SHP77 (cell line): ENCODE measurements around the gene ARFGEF3.
"Not testable (repeated sequence)": the region's sequence is repeated elsewhere in the genome, so short reads cannot be mapped to it uniquely, and the experiment has no call there.

Source experiments
- DNase-seq, 2 experiments: peaks; one replicate each; lab custom pipeline; 2025; lab: John Stamatoyannopoulos, UW

The ARFGEF3 gene

DNA sequence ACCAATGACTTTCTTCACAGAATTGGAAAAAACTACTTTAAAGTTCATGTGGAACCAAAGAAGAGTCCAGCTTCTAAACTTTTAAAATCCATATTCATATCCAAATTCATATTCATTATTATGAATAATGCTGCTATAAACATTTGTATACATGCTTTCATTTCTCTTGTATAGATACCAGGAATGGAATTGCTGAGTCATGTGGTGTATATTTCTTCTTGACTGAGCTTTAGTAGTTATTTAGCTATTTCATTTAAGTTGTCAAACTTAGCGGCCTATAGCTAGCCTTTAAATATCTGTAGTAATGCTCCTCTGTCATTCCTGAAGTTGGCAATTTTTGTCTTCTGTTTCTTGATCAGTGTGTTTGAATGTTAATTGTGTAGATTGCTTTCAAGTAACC lies 196.2 kb downstream of the ARFGEF3 start:
- no peak for DNase-seq

DNA sequence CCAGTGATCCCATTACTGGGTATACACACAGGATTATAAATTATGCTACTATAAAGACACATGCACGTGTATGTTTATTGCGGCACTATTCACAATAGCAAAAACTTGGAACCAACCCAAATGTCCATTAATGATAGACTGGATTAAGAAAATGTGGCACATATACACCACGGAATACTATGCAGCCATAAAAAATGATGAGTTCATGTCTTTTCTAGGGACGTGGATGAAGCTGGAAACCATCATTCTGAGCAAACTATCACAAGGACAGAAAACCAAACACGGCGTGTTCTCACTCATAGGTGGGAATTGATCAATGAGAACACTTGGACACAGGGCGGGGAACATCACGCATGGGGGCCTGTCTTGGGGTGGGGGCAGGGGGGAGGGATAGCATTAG lies 206.9 kb downstream of the ARFGEF3 start:
- DNase-seq = not testable (repeated sequence)

DNA sequence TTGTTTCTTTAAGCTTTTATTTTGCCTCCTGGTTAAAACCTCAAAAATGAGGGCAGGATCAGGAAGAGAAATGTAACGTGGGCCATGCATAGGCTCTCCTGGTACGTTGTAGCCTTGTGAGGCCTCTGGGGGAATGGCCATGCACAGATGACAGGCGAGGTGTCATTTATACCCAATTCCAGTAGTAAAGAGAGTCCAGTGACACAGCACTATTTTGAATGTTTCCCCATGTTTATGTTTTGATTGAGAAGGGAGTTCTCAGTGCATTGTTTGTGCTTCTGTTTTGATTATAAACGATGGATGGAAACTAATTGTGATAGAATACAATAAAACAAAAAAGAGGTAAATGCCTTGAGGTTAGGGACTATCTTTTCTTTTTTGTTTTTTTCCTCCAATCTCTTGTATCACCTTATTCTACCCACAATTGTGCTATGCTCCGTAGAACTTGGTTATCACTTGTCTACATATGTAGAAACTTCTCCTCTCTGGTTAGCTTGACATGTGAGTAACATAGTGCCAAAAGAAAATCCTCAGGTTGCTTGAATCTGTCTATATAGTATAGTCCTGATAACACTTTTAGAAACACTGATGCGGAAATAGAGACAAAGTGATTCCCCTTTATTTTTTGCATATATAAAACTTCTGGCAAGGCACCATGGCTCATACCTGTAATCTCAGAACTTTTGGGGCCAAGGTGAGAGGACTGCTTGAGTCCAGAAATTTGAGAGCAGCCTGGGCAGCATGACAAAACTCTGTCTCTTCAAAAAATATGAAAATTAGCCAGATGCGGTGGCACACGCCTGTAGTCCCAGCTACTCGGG lies 209.1 kb downstream of the ARFGEF3 start:
- no peak for DNase-seq

DNA sequence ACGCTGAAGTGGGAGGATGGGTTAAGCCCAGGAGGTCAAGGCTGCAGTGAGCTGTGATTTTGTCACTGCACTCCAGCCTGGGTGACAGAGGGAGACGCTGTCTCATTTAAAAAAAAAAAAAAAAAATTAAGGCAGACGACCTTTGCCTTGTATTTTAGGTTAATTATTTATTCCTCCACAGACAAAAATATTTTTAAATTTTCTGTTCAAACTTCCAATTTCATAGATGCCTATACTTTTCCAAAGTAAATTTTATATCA lies 209.6 kb downstream of the ARFGEF3 start:
- DNase-seq = no peak

DNA sequence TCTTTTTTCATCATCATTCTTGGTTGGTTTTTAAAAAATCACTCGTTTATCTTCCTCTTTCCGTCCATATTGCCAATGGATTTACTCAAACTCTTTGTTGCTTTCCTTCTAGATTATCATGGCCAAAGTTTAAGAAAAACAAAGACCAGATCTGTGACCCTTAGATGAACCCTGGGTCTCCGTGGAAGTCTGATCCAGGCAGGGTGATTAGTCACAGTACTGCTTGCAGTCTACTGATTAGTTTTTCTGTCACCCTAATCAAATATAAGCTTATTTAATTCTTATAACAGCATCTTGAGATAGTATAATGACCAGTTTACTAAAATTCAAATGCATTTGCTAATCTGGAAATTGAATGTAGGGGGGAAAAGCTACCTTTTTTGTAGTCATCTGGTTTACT lies 210.0 kb downstream of the ARFGEF3 start:
- no peak for DNase-seq

DNA sequence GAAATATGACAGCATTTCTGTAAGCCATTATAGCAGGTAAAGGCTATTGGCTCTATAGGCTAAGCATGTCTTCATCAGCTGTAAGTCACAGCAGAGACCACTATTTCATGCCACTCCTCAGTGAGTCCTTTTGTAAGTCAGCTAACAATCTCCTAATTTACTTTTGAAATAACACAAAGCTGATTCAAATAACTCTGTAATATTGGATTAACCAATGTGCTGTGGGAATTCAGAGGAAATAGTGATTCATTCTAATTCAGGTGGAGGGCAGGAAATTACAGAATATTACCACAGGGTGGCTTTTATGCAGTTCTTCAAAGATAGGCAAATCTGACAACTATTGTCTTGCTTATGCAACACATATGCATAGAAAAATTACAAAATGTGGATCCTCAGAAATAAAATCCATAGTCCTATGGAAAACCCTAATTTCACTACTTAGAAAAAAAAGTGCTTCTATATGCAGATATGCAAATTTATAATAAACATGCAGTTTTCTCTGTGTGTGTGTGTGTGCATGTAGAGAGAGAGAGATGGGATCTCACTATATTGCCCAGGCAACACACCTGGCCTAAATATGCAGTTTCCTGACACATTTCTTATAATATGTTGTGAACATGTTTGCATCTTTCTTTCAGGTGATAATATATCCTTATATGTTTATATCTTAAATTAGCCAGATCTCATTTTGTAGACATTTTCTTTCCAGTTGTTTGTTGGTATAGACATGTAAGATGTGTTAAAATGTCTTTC lies 211.1 kb downstream of the ARFGEF3 start:
- DNase-seq = no peak

DNA sequence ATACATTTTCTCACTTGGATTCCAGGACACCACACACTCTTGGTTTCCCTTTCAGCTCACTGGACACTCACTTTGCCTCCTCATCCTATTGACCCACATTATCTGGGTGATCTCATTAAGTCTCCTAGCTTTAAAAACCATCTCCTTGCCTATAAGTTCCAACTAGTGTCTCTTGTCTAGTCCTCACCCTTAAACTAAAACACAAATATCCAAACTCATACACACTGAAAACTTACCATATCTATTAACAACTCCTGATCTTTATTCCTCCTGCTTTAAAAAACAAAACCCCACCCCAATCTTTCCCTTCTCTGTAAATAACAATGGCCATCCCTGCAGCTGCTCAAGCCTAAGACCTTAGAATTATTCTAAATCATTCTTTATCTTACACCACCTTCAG lies 212.5 kb downstream of the ARFGEF3 start:
- no peak for DNase-seq

DNA sequence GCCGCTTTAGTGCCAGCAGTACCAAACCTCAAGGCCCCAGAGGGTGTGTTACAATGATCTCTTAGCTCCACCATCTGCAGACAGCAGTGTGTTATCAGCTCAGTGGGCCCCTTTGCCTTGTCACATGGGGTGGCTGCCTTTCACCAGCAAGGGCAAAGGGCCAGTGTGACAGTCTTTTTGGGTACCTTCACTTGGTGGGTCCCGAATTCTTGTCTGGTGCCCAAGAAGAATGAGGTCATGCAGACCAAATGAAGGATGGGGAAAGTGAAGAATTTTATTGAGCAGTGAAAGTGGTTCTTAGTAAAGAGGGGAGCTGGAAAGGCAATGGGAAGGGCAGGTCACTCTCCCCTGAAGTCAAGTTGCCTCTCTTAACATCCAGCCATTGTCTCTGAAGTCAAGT lies 213.1 kb downstream of the ARFGEF3 start:
- no peak for DNase-seq

DNA sequence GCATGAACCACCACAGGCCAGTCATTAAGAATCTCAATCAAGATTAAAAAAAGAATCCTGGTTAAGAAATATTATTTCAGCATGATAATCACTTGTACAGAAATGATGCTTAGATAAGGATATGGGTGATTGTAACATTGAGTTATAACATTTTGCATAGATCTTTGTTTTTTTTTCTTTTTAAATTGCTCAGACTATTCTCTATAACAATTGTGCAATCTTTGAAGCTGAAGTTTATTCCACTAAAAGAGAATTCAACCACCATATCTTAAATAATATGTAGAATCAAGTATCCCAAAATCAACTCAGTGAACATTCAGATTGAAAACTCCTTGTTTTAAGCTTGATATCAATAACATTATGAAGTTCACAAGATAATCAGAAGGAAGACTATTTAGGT lies 215.3 kb downstream of the ARFGEF3 start:
- no peak for DNase-seq

DNA sequence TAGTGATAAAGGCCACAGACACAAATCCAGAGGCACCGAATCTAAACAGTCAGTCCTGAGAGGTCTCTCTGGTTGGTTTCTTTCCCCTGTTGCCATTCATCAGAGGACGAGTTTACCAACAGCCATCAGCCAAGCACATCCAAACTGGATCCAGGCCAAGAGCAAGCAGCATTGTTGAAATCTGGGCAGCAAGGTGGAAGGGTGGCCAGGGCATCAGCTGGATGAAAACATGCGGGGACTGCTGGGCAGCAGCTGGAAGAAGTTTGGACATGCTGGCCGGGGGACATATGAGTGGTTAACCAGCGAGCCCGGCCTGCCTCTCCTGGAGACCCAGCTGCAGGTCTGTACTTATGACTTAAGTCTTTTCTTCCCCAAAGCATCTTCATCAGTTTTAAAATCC lies 216.1 kb downstream of the ARFGEF3 start, which contains the start of gene SMIM28:
SMIM28 (plus strand) TSS at position 62 of the 400 bp plus-strand sequence; CDS start at position 230, 168 bp downstream.
- peak; percentile 57 to 74 for DNase-seq

DNA sequence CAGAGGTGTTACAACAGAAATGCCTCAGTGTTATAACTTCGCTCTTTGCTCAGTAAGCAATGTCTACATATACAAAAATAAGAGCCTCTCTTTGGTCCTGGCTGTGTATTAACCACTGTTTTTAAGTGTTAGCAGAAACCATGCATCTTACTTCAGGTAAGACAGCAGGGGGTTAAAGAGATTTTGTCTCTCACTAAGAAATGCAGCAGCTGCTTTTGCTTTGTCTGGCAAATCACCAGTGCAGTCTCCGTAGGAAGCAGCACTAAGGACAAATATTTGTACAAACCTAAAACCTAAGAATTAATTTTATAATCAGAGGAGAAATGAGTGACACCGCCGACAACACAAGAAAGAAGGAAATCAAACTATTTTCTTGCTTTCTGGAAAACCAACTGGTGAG lies 216.7 kb downstream of the ARFGEF3 start:
- DNase-seq = peak in 1 of 2 experiments; percentile 12

DNA sequence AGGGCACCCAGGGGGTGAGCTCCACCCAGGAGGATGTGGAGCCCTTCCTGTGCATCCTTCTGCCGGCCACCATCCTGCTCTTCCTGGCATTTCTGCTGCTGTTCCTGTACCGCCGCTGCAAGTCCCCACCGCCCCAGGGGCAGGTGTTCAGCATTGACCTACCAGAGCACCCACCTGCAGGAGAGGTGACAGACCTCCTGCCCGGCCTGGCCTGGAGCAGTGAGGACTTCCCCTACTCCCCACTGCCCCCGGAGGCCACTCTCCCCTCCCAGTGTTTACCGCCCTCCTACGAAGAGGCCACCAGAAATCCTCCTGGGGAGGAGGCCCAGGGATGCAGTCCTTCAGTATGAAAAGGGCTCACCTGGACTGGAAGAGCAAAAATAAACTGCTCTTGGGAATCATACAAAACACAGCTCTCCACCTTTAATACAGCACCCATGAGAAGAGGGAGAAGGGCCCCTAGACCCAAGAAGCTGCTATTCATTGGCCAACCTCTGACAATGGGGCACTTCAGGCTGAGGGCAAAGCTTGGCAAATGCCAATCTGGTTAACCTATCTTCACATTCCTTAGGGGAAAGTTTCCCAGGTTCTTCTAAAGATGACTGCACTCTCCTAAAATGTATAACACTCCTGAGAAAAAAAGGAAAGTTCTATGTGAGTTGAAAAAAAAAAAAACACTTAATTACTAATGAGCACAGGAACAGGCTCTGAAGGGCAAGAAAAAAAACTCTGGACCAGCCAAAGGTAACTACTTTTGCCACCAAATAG lies 220.9 kb downstream of the ARFGEF3 start:
- no peak for DNase-seq

DNA sequence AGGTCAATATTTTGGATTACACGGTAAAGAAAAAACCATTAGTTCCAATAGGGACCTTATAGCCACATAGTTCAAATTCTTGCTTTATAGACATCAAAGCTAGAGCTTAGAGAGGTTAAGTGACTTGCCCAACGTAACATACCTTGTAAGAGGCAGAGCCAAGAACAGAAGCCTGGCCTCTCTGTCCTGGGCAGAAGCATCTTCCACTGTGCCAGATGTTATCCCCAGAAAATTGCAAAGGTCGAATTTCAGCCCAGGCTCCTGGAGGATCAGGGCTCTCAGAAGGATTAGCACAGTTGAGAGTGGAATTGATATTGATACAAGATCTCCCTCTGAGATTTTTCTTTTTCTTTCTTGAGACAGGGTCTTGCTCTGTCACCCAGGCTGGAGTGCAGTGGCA lies 222.0 kb downstream of the ARFGEF3 start:
- no peak for DNase-seq

DNA sequence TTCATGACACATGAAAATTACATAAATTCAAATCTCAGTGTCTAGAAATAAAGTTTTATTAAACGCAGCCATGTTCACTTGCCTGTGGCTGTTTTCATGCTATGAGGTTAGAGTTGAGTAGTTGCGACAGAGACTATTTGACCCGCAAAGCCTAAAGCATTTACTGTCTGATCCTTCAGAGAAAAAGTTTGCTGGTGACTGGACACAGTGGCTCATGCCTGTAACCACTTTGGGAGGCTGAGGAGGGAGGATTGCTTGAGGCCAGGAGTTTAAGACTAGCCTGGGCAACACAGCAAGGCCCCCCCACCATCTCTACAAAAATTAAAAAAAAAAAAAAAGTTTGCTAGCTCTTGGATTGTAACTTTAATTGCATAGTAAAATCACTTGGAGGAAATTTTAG lies 225.2 kb downstream of the ARFGEF3 start:
- DNase-seq = no peak

DNA sequence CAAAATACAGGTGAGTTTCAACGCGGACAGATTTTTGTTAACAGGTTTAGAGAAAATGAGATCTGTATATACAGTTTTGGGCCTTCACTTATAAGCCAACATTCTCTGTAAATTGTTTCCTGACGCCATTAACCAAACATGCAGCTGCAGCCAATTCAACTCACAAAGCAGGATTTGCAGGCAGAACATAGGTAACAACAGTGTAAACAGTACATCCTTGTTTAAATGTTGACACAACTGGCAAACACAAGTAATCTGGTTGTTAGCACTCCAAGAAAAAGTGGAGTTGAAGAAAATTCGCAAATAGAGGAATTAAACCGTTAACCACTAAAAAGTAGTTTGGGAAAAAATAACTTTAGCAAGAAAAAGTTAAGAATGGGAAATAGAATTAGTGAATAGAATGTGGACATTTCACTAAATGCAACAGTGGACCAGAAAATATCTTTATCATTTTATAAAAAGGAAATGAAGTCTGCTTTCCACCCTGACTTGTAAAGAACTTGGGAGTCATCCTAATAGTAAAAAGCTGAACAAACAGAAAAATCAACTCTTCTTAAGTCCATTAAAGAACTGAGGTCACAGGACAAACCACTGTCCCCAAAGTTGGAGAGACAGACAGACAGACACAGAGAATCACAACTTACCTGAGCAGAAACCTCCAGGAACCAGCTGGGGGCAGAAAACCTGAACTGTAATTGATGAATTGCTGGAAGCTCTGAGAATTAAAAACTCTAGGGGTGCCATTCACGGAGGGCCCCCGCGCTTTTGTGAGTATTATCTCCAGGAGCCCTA lies 226.0 kb downstream of the ARFGEF3 start:
- DNase-seq = peak; percentile 57 to 67

DNA sequence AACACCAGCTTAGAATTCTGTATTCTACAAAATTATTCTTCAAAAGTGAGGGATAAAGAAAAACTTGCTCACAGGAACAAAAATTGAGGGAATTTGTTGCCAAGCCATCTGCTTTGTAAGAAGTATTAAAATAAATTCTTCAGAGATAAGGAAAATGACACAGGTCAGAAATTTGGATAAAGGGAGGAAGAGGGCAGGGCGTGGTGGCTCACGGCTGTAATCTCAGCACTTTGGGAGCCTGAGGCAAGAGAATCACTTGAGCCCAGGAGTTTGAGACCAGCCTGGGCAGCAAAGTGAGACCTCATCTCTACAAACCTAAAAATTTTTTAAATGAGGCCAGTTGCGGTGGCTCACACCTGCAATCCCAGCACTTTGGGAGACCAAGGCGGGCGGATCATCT lies 227.8 kb downstream of the ARFGEF3 start:
- DNase-seq = no peak
